GOT3 (cell line): Measurements from ENCODE around the gene MEX3B.

Experiments
- DNase-seq: peaks from one replicate; lab custom pipeline; 2025; ENCODE audit warnings: mixed read lengths; lab: John Stamatoyannopoulos, UW

The MEX3B gene

GRCh38 chr15:82045892-82046665 is at the start of gene MEX3B:
Gene MEX3B, minus strand, starts transcription at chr15:82046018. Its CDS starts 313 bp downstream, at chr15:82045705.
- DNase-seq, result peak; percentile 65

GRCh38 chr15:82093774-82094211 is 48.0 kb upstream of the MEX3B start:
- DNase-seq, result no peak

- no peak for DNase-seq
These were observed 47.5 kb upstream of the MEX3B start for GRCh38 chr15:82093325-82093724.

- DNase-seq, result no peak
These were observed 45.9 kb upstream of the MEX3B start for GRCh38 chr15:82091636-82092140.

DNA sequence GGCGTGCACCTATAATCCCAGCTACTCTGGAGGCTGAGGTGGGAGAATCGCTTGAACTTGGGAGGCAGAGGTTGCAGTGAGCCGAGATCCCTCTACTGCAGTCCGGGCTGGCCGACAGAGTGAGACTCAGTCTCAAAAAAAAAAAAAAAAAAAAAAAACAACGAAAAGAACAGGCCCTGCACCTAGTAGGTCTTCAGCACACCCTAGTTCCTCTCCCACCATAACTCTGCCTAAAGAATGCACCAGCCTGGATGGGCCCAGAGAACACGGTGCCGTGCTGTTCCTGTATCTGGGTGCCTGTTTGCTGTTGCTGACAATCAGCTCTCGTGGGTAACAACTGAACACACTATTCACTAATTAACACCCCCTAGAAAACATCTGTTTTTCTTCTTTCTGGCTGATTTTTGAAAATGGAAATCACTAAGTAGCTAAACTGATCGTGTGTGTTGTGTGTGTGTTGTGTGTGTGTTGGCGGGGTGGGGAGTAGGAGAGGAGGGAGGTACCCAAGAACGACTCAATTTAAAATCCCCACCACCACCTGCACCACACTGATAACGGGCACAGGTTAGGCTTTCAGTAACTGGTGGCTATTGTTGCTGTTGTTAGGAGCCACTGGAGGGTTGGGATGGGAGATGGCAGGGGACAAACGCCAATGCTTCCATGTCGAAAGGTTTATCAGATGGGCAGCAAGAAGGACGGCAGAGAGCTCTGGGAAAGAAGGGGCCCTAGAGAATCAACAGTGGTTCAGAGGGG is 40.6 kb upstream of the MEX3B start:
- no peak for DNase-seq

DNA sequence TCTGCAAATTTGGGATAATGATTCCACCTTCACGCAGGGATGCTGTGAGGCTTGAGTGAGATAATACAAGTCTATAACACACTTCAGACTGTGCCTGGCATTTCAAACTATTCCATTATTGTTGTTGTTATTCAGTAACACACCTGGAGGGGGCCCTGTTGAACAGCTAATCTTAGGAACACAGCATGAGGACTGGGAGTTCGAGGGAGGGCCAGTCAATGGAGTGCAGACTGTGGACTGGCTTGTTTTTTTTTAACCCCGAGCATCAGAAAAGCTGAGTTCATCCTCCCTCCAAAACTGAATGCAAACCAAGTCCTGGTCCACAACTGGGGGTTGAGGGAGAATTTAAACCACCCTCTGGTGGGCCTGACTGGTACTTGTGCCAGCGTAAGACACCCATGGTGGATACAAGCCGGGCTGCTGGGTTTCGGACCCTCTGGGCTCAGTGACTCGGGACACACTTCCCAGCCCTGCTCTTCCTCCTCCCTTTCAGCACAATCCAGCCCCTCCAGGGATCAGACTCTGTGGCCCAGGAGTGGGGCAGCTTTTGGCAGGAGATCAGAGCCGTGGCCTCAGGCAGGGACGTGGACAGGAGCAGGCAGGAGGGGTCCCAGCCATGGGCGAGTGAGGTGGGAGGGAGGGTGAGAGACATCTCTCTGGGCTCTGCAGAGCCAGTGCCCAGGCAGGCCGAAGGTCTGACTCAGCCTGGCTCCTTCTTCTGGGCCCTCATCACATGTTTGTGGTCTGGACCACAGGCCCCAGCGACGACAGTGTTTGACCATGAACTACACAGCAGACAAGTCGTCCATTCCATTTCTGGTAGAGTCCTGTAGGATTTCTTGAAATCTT is 36.3 kb upstream of the MEX3B start:
- DNase-seq, result peak; percentile 19

- no peak for DNase-seq
These were observed 35.0 kb upstream of the MEX3B start for GRCh38 chr15:82080774-82081173.

DNA sequence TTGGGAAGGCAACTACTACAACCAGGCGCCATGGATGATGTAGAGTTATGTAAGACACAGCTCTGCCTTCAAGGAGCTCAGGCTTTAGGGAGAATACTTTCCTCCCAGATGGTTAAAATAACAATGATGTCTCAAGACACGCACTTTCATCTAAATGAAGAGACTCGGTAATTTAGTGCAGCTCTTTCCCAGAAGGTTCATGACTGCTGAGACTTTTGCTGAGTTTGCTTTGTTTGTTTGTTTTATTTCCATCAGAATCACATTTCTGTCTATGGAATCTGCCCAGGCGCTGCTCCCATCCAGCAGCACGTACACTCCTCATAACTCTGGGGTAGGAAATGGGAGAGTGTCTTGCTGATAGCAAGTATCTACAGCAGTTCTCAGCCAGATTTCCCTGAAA is 33.9 kb upstream of the MEX3B start:
- no peak for DNase-seq

DNA sequence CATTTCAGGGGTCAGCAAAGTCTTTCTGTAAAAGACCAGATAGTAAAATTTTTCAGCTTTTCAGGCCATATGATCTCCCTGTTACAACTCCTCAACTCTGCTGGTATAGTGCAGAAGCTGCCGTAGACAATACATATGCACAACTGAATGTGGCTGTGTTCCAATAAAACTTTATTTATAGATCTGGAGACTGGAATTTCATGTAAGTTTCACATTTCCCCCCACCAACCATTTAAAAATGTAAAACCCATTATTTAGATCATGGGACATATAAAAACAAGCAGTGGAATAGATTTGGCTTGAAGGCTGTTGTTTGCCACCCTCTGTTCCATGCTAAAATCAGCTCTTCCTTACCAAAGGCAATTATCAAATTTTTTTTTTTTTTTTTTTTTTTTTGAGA is 28.8 kb upstream of the MEX3B start:
- DNase-seq, result no peak

DNA sequence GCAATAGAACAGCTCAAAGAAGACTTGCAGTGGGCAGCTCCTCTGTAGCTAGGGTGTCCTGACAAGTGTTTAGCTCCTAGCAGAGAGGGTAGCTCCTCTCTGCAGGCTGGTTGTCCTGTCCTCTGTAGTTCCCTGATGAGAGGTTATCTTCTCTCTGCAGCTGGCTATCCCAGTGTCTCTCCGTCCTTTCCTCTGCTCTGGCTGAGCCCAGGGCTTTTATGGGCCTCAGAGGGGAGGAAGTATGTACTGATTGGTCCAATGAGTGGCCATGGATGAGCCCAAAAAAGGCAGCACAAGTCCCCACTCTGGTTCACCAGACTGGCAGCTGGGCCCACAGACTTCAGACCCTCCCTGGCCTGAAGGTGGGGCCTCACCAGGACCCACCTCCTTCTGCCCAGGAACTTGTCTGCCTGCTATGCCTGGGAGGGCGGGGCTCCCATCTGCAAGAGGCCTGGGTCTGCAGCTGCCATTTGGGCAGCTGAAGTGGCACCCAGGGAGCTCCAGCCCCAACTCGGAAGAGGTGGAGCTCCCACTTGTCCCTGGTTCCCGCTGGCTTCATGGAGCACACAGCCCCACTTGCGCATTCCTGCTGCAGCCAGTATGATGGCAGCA is 27.2 kb upstream of the MEX3B start:
- no peak for DNase-seq

- DNase-seq, result no peak
These were observed 20.6 kb upstream of the MEX3B start for GRCh38 chr15:82066455-82066854.

DNA sequence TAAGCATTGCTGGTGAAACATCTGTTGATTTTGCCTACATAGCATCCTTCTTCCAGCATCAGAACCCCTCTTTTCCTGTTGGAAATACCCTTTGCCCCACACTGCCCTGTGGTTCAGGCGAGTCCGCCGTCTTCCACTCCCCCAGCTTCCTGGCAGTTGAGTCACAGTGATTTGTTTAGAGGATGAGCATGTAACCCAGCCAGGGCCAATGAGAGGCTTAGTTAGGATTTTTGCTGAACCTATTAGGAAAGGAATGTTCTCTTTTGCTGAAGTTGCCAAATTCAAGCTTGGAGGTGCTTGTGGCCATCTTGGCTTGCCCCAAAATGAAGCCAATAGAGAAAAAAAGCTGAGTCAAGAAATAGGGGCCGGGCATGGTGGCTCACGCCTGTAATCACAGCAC is 19.0 kb upstream of the MEX3B start:
- no peak for DNase-seq

GRCh38 chr15:82062479-82063454 is 16.9 kb upstream of the MEX3B start:
- DNase-seq, result no peak

GRCh38 chr15:82060817-82061216 is 15.0 kb upstream of the MEX3B start:
- no peak for DNase-seq

DNA sequence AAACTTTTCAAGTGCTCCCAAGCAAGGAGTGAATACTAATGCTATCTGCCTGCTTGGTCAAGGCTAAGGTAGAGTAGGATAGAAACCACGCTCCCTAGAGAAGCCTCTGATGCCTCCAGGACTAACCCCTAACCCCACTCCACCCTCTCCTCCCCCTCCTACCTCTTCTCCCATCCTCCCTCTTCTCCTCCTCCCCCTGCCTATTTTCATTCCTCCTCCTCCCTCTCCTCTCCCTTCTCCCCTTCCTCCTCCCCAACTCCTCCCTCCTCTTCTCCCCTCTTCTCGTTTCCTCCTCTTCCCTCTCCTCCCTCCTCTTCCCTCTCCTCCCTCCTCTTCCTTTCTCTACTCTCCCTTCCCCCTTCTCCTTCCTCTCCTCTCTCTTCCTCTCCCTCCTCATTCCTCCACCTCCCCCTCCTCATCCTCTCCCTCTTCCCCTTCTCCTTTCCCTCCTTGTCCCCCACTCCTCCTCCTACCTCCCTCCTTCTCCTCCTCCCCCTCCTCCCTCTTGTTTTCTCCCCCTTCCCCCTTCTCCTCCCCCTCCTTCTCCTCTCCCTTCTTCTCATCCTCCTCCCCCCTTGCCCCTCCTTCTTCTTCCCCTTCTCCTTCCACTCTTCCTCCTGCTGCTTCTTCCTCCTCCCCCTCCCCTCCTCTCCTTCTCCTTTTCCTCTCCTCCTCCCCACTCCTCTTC is 12.8 kb upstream of the MEX3B start:
- no peak for DNase-seq

- DNase-seq, result no peak
These were observed 12.2 kb upstream of the MEX3B start for GRCh38 chr15:82058026-82058425.

DNA sequence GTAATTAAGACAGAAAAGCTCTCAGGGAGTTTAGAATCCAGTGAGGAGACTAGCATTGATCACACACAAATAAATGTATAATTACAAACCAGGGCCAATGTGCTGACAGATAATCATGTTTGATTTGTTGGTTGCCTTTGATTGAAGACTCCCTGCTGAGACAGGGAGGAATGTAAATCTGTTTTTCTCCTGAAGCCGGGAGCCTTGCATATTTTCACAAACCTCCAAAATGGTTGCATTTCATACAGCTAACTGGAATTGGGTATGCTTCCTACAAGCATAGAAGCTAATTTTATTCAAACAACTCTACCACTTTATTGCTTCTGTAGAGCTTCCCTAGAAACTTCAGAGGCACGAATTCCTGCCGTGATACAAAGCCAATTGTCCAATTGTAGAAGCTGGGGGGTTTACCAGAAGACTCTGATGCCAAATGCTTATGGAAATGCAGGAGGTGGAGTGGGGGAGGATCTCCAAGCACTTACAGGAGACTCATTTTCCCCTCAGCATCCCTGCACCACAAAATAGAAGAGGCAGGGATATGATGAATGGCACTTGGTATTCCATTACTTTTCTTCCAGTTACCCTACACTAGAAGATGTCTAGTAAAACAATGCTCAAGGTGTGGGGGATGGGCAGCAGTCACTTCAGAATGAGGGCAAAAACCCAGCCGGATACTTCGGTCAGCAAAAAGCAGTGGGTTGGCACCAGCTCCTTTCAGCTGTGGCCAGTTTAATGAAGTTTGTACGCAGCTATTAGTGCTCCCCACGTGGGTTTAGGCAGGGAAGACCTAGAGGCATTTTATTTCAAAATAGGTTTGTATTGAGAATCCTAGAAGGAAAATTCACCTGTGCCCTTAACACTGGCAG is 11.4 kb upstream of the MEX3B start:
- DNase-seq, result no peak

- DNase-seq, result no peak
These were observed 6.9 kb upstream of the MEX3B start for GRCh38 chr15:82052751-82053150.

- no peak for DNase-seq
These were observed 5.8 kb upstream of the MEX3B start for GRCh38 chr15:82051664-82052063.
